Dermis blood vessel endothelial cell (primary cell): Measurements from ENCODE around the gene IMPA2. TPM values are rescaled to one million over a fixed set of nuclear protein-coding genes. Genes with fewer than 3 reads are reported as not detected.
"Not testable (repeated sequence)": the region's sequence is repeated elsewhere in the genome, so short reads cannot be mapped to it uniquely, and the experiment has no call there.

Experiments
- DNase-seq: peaks from one replicate; pipeline ENCODE4 v3.0.0; 2010
- total RNA-seq: library from RNA; depleted of rRNA; stranded (reverse); fragments of >200 nt; gene quantifications from 2 replicates; pipeline ENCODE4 v1.2.3, GENCODE V29; 2014

The IMPA2 gene
- total RNA-seq, 1 donor from 2014 or later = 7.5 TPM

GRCh38 chr18:12052866-12053265 lies 71.6 kb downstream of the IMPA2 start:
- DNase-seq = no peak

- DNase-seq = no peak
These were observed 72.0 kb downstream of the IMPA2 start for GRCh38 chr18:12053289-12053688.

- DNase-seq = no peak
These were observed 75.0 kb downstream of the IMPA2 start for GRCh38 chr18:12056034-12056883.

GRCh38 chr18:12056884-12057402 lies 75.6 kb downstream of the IMPA2 start:
- no peak for DNase-seq

GRCh38 chr18:12057419-12058039 lies 76.2 kb downstream of the IMPA2 start:
- no peak for DNase-seq

- no peak for DNase-seq
These were observed 78.3 kb downstream of the IMPA2 start for GRCh38 chr18:12059334-12060181.

GRCh38 chr18:12060182-12060870 lies 79.0 kb downstream of the IMPA2 start:
- DNase-seq = no peak

- no peak for DNase-seq
These were observed 80.4 kb downstream of the IMPA2 start for GRCh38 chr18:12061685-12062084.

GRCh38 chr18:12062974-12063373 lies 81.7 kb downstream of the IMPA2 start:
- DNase-seq = no peak

GRCh38 chr18:12064086-12064763 lies 82.9 kb downstream of the IMPA2 start:
- no peak for DNase-seq

GRCh38 chr18:12065397-12065796 lies 84.1 kb downstream of the IMPA2 start:
- DNase-seq = no peak

GRCh38 chr18:12066910-12067511 lies 85.7 kb downstream of the IMPA2 start:
- no peak for DNase-seq

GRCh38 chr18:12067671-12068070 lies 86.4 kb downstream of the IMPA2 start:
- no peak for DNase-seq

- DNase-seq = not testable (repeated sequence)
These were observed 87.1 kb downstream of the IMPA2 start for GRCh38 chr18:12068316-12068949.

GRCh38 chr18:12068950-12069320 lies 87.6 kb downstream of the IMPA2 start:
- no peak for DNase-seq

- DNase-seq = peak; percentile 8
These were observed 89.8 kb downstream of the IMPA2 start for GRCh38 chr18:12071066-12071465.

- DNase-seq = no peak
These were observed 91.7 kb downstream of the IMPA2 start for GRCh38 chr18:12072996-12073395.

- peak; percentile 16 for DNase-seq
These were observed 93.4 kb downstream of the IMPA2 start for GRCh38 chr18:12074736-12075135.

- peak; percentile 53 for DNase-seq
These were observed 95.3 kb downstream of the IMPA2 start for GRCh38 chr18:12076424-12077140.

GRCh38 chr18:12077994-12078393 lies 96.7 kb downstream of the IMPA2 start:
- DNase-seq = not testable (repeated sequence)
